GM21529 (cell line): ENCODE results near the gene MYADM.
"Not testable (repeated sequence)": the region's sequence is repeated elsewhere in the genome, so short reads cannot be mapped to it uniquely, and the experiment has no call there.

Experiments used
- ATAC-seq: cut with Tn5 transposase; IDR thresholded peaks from one replicate; pipeline ENCODE4 v1.9.1; 2021; ENCODE audit not compliant: unreplicated experiment

Gene MYADM

GRCh38 chr19:53867225-53868090, at the start of gene MYADM:
MYADM (plus strand) TSS chr19:53867883; CDS start chr19:53873530, 5,647 bp downstream.
- ATAC-seq = peak; percentile 75

- no peak for ATAC-seq
Observed at GRCh38 chr19:53818756-53819155, 48.9 kb upstream of the MYADM start.

DNA sequence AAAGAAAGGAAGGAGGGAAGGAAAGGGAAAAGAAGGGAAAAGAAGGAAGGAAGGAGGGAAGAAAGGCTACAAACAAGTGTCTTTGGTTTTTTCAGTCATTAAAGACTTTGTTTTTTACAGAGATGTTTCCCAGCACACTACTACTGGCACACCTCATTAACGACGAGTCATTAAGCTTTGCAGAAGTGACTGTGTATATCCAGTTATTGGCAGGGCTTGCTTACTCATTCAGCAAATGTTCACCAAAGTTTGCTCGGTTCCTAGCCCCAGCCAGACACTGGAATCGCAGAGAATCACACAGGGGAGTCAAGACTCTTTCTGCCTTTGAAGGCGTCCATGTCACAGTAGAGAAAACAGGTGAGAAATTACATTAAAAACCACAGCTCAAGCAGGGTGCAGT, 47.8 kb upstream of the MYADM start:
- no peak for ATAC-seq

- ATAC-seq = no peak
Observed at GRCh38 chr19:53823380-53824120, 44.1 kb upstream of the MYADM start.

DNA sequence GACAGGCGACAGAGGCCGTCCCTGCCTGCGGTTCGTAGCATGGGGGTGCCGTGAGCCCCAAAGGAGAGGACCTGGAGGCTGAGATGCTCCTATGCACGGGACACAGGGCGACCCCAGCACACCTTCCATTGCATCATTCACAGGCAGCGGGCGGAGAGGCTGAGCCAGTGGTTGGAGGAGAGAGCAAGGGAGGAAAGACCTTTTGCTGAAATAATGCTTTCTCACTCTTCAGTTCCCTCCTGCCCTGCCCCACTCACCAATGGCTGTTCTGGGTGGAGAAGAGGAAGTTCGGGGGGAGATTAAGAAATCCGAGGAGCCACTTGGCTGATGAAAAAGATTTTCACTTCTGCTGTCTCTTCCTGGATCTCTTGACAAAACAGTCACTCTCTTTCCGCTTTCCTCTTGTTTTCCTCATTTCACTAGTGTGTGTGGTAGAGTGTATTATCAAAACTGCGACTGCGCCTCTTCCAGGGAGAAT, 43.5 kb upstream of the MYADM start, which contains the start of gene NLRP12:
NLRP12 (minus strand) TSS at position 181 of the 478 bp plus-strand sequence; CDS start at position 41, 140 bp downstream.
- ATAC-seq = no peak

DNA sequence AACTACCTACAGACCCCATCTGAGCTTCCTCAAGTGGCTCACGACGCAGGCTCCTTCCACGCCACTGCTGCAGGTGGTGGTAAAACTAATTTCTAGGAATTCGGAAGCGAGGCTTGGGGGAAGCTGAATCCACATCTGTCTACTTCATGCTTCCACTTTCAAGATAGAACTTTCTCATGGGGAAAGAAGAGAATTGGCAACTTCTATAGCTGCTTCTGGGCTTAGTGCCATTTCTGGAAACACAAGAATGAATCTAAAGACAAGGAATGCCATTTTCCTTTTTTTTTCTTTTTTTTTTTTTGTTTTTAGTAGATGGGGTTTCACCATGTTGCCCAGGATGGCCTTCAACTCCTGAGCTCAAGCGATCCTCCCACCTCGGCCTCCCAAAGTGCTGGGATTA, 40.8 kb upstream of the MYADM start:
- ATAC-seq = no peak

GRCh38 chr19:53828531-53828930, 39.2 kb upstream of the MYADM start:
- ATAC-seq = no peak

DNA sequence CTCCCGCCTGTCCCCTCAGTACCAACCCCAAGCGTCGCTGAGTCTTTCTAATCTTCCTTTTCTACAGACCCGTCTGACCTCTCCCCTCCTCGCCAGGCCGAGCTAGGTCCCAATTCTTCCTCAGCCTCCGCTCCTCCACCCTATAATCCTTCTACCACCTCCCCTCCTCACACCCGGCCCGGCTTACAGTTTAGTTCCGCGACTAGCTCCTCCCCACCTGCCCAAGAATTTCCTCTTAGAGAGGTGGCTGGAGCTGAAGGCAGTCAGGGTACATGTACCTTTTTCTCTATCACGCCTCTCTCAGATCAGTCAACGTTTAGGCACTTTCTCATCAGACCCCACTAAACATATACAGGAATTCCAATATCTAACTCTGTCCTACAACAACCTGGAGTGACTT, 34.8 kb upstream of the MYADM start:
- not testable (repeated sequence) for ATAC-seq

GRCh38 chr19:53838446-53838845, 29.2 kb upstream of the MYADM start:
- not testable (repeated sequence) for ATAC-seq

DNA sequence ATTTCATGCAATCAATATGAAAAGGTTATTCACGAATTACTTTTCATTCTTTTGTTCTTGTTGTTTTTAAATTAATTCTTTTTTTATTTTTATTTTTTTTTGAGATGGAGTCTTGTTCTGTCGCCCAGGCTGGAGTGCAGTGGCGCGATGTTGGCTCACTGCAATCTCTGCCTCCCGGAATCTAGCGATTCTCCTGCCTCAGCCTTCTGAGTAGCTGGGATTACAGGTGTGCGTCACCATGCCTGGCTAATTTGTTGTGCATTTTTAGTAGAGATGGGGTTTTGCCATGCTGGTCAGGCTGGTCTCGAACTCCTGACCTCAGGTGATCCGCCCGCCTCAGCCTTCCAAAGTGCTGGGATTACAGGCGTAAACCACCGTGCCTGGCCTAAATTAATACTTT, 27.4 kb upstream of the MYADM start:
- ATAC-seq = not testable (repeated sequence)

GRCh38 chr19:53840914-53841313, 26.8 kb upstream of the MYADM start:
- not testable (repeated sequence) for ATAC-seq

- no peak for ATAC-seq
Observed at GRCh38 chr19:53844849-53845246, 22.8 kb upstream of the MYADM start.

DNA sequence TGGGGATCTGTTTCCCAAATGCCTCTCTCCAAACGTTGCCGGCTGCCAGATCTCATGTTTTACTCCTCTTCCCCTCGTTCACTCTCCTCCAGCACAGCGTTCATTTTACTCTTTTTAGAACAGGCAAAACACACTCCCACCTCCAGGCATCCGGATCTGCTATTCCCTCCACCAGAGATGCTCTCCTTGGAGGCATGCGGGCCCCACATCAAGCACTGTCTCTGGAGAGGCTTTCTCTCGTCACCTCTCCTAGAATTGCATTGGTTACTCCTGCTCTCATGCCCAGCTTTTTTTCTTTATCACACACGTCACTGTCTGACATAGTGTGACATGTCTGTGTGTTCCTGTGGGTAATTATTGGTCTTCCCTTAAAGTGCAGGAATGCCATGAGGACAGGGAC, 20.1 kb upstream of the MYADM start:
- no peak for ATAC-seq

- ATAC-seq = no peak
Observed at GRCh38 chr19:53849237-53849676, 18.4 kb upstream of the MYADM start.

DNA sequence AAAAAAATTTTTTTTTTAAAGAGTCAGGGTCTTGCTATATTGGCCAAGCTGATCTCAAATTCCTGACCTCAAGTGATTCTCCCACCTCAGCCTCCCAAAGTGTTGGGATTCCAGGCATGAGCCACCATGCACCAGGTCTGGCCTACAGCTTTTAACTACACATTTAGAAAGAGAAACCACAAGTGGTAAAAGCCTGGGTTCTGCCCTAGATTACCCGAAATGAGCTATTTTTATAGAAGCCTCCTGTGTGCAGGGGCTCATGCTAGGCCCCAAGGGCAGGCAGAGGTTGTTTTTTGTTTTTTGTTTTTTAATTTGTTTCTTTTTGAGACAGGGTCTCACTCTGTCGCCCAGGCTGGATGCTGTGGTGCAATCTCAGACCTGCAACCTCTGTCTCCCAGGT, 14.0 kb upstream of the MYADM start:
- no peak for ATAC-seq

DNA sequence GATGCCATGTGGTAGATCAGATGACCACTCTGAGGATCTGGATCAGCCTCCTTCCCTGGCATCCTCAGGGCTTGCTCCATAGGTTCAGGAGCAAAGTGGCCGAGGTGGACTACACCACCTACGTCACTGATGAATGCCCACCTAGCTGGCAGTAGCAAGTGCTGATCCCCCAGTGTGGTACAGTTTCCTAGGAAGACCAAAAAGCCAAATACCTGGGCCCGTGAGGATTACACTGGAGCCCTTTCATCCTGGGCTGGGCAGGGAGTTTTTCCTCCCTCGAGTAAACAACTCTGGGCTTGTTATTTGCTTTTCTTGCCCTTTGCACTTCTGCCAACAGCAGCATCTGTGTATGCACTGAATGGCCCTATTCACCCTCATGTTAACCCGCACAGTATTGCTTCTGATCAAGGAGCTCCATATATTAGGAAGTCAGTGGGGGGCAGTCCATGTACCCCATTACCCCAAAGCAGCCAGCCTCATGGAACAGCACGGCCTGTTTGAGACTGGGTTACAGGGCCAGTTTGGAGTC, 3.3 kb upstream of the MYADM start:
- ATAC-seq = no peak

- no peak for ATAC-seq
Observed at GRCh38 chr19:53865523-53865917, 2.2 kb upstream of the MYADM start.

GRCh38 chr19:53865918-53866864, 1.5 kb upstream of the MYADM start:
- no peak for ATAC-seq

- no peak for ATAC-seq
Observed at GRCh38 chr19:53866865-53867224, 838 bp upstream of the MYADM start.

GRCh38 chr19:53868091-53868891, 608 bp downstream of the MYADM start:
- no peak for ATAC-seq
